Liver (tissue), 9 donors: ENCODE data around the gene GMEB2. TPM values are rescaled to one million over a fixed set of nuclear protein-coding genes. Genes with fewer than 3 reads are reported as not detected.

Experiments used
- DNase-seq: peaks from one replicate; pipeline ENCODE4 v3.0.0-alpha.2; 2017; ENCODE audit warnings: low spot score
- H3K27ac ChIP-seq, 2 donors: one replicate each; pipeline ENCODE4 v1.7.0; 2013; ENCODE audit warnings: inconsistent platforms in 2 of 2, low read length in 2 of 2, control low read depth in 1 of 2, low read depth in 1 of 2, mild to moderate bottlenecking in 1 of 2
- H3K27me3 ChIP-seq, 4 donors: one replicate each; pipeline versions ENCODE4 v1.6.1 to v1.7.0; 2013; ENCODE audit warnings: low read length in 3 of 4, inconsistent platforms in 1 of 4, mild to moderate bottlenecking in 1 of 4, moderate library complexity in 1 of 4; ENCODE audit not compliant: control insufficient read depth in 4 of 4, insufficient read depth in 4 of 4
- H3K36me3 ChIP-seq, 4 donors: one replicate each; pipeline versions ENCODE4 v1.6.1 to v1.7.0; 2013; ENCODE audit warnings: low read length in 3 of 4, mild to moderate bottlenecking in 3 of 4, low read depth in 1 of 4, moderate library complexity in 1 of 4; ENCODE audit not compliant: control insufficient read depth in 4 of 4, insufficient read depth in 3 of 4
- H3K4me1 ChIP-seq, 4 donors: one replicate each; pipeline versions ENCODE4 v1.6.1 to v1.7.0; 2013; ENCODE audit warnings: low read length in 3 of 4, mild to moderate bottlenecking in 3 of 4, moderate library complexity in 1 of 4; ENCODE audit not compliant: control insufficient read depth in 4 of 4, insufficient read depth in 4 of 4
- H3K4me3 ChIP-seq, 3 donors: one replicate each; pipeline versions ENCODE4 v1.6.1 to v1.7.0; 2013; ENCODE audit warnings: low read length in 3 of 3, control low read depth in 1 of 3, low read depth in 1 of 3, mild to moderate bottlenecking in 1 of 3
- H3K9ac ChIP-seq, 2 donors: one replicate each; pipeline ENCODE4 v1.7.0; 2013; ENCODE audit warnings: low read length in 2 of 2, mild to moderate bottlenecking in 2 of 2, moderate library complexity in 2 of 2, control low read depth in 1 of 2, low read depth in 1 of 2
- H3K9me3 ChIP-seq, 4 donors: one replicate each; pipeline versions ENCODE4 v1.6.1 to v1.7.0; 2013; ENCODE audit warnings: low read length in 3 of 4; ENCODE audit not compliant: control insufficient read depth in 4 of 4
- ATF3 ChIP-seq: IDR thresholded peaks from 2 replicates; pipeline ENCODE4 v1.6.1; 2016; ENCODE audit warnings: antibody characterized with exemption
- CTCF ChIP-seq: fragments of 150-350 bp; IDR thresholded peaks from 2 replicates; pipeline ENCODE4 v1.5.1; 2017; ENCODE audit warnings: improper control_type of control experiment, low read depth, low read length; ENCODE audit not compliant: missing input control
- EGR1 ChIP-seq, 2 donors: IDR thresholded peaks; 2 replicates each; pipeline ENCODE4 v1.6.1; 2016 to 2018; ENCODE audit warnings: antibody characterized with exemption in 2 of 2, low read depth in 2 of 2
- FOXA1 ChIP-seq: IDR thresholded peaks from 2 replicates; pipeline ENCODE4 v1.6.1; 2016; ENCODE audit warnings: antibody characterized with exemption
- FOXA2 ChIP-seq: IDR thresholded peaks from 2 replicates; pipeline ENCODE4 v1.6.1; 2016; ENCODE audit warnings: antibody characterized with exemption
- GABPA ChIP-seq, 2 donors: IDR thresholded peaks in 1 of 2; conservative IDR thresholded peaks in 1 of 2; 2 replicates each; pipeline ENCODE4 v1.6.1; 2016; ENCODE audit warnings: antibody characterized with exemption in 2 of 2, mild to moderate bottlenecking in 1 of 2, moderate library complexity in 1 of 2
- HNF4G ChIP-seq: IDR thresholded peaks from 2 replicates; pipeline ENCODE4 v1.6.1; 2016; ENCODE audit warnings: antibody characterized with exemption
- JUND ChIP-seq, 2 donors: IDR thresholded peaks; 2 replicates each; pipeline ENCODE4 v1.6.1; 2016; ENCODE audit warnings: antibody characterized with exemption in 2 of 2
- NR2F2 ChIP-seq: IDR thresholded peaks from 2 replicates; pipeline ENCODE4 v1.6.1; 2016; ENCODE audit warnings: antibody characterized with exemption
- RAD21 ChIP-seq, 2 donors: IDR thresholded peaks; 2 replicates each; pipeline ENCODE4 v1.6.1; 2016; ENCODE audit warnings: antibody characterized with exemption in 2 of 2, mild to moderate bottlenecking in 2 of 2
- RXRA ChIP-seq, 2 donors: IDR thresholded peaks; 2 replicates each; pipeline ENCODE4 v1.6.1; 2017 to 2018; ENCODE audit warnings: antibody characterized with exemption in 2 of 2, mild to moderate bottlenecking in 1 of 2
- SP1 ChIP-seq: IDR thresholded peaks from 2 replicates; pipeline ENCODE4 v1.6.1; 2018; ENCODE audit warnings: antibody characterized with exemption, mild to moderate bottlenecking
- YY1 ChIP-seq: IDR thresholded peaks from 2 replicates; pipeline ENCODE4 v1.6.1; 2016; ENCODE audit warnings: antibody characterized with exemption, mild to moderate bottlenecking
- ZBTB33 ChIP-seq: IDR thresholded peaks from 2 replicates; pipeline ENCODE4 v1.6.1; 2016; ENCODE audit warnings: antibody characterized with exemption
- WGBS: extraction: QIAGEN DNeasy Blood & Tissue Kit; methylation state at CpG from one replicate; pipeline ENCODE4 v1.1.7; 2013; 5-methylcytosine and 5-hydroxymethylcytosine counted together
- polyA plus RNA-seq, 2 donors: library from polyadenylated mRNA; stranded (reverse) in 1 of 2; unstranded in 1 of 2; fragments of 200-250 nt in 1 of 2; fragments of >200 nt in 1 of 2; fragmentation: Nextera tagmentation in 1 of 2; extraction: Ambion mirVana in 1 of 2; gene quantifications; one replicate each; pipeline versions ENCODE4 v1.2.1 to v1.2.3, GENCODE V29; 2013 to 2015
- total RNA-seq, 2 donors: library from RNA; depleted of rRNA; stranded (reverse); fragments of >200 nt; gene quantifications; one replicate each; pipeline ENCODE4 v1.2.3, GENCODE V29; 2014
- donor health status: healthy.
- donor health status: healthy.
- donor health status: healthy.
- donor health status: healthy.
- donor health status: healthy.

GMEB2 gene
- total and polyA plus RNA-seq, 4 donors = 1.3 to 8.6 (median 5.3) TPM

GRCh38 chr20:63546256-63546955 lies 80.5 kb downstream of the GMEB2 start:
- Histone ChIP-seq H3K4me3 (no peak overlapping the region), H3K4me1 (no peaks in the 10 kb centered on the region), H3K27me3 (peaks cover 0 to 2% (median 0%) of the 10 kb centered on the region in 4 donors), H3K36me3 (no peaks in the 10 kb centered on the region), H3K9me3 (no peaks in the 10 kb centered on the region), H3K9ac (no peak overlapping the region), H3K27ac (no peak overlapping the region)
- no peak for DNase-seq
- 78% methylated on average over 20 of the region's 20 CpGs for WGBS
- TF ChIP-seq YY1 = no peak
- TF ChIP-seq GABPA (IDR thresholded peaks at IDR 0.05 in 1 of 2, conservative IDR thresholded peaks at IDR 0.05 in 1 of 2) = no peak
- TF ChIP-seq RAD21 (IDR thresholded peaks at IDR 0.05) = no peak
- TF ChIP-seq FOXA1 = no peak
- no peak for TF ChIP-seq SP1
- TF ChIP-seq JUND (IDR thresholded peaks at IDR 0.05) = no peak
- no peak for TF ChIP-seq CTCF
- no peak for TF ChIP-seq HNF4G
- TF ChIP-seq NR2F2 = no peak

GRCh38 chr20:63545814-63546213 lies 81.1 kb downstream of the GMEB2 start:
- no peak overlapping the region for H3K4me3 ChIP-seq
- no peak overlapping the region for H3K27ac ChIP-seq
- H3K9me3 ChIP-seq = no peaks in the 10 kb centered on the region
- no peaks in the 10 kb centered on the region for H3K4me1 ChIP-seq
- DNase-seq = no peak
- no peaks in the 10 kb centered on the region for H3K36me3 ChIP-seq
- 61% methylated on average over 6 of the region's 6 CpGs for WGBS
- peaks cover 0 to 2% (median 0%) of the 10 kb centered on the region in 4 donors for H3K27me3 ChIP-seq
- no peak for TF ChIP-seq RAD21 (IDR thresholded peaks at IDR 0.05)
- no peak for TF ChIP-seq ATF3
- TF ChIP-seq SP1 = no peak
- no peak for TF ChIP-seq RXRA (IDR thresholded peaks at IDR 0.05)
- TF ChIP-seq ZBTB33 = no peak
- no peak overlapping the region for H3K9ac ChIP-seq

- H3K9me3 ChIP-seq = no peaks in the 10 kb centered on the region
- H3K36me3 ChIP-seq = no peaks in the 10 kb centered on the region
- DNase-seq = no peak
- H3K27me3 ChIP-seq = peaks cover 0 to 2% (median 0%) of the 10 kb centered on the region in 4 donors
- no peak for TF ChIP-seq JUND (IDR thresholded peaks at IDR 0.05)
- TF ChIP-seq NR2F2 = no peak
- no peak for TF ChIP-seq FOXA2
- no peak for TF ChIP-seq EGR1 (IDR thresholded peaks at IDR 0.05; ENCODE audit: low read depth in 2 of 2)
- TF ChIP-seq CTCF = no peak
- H3K27ac ChIP-seq = no peak overlapping the region
- H3K4me3 ChIP-seq = no peak overlapping the region
- no peak overlapping the region for H3K9ac ChIP-seq
- WGBS = 71% methylated on average over 19 of the region's 19 CpGs
- no peaks in the 10 kb centered on the region for H3K4me1 ChIP-seq
Observed at GRCh38 chr20:63544958-63545516, 81.9 kb downstream of the GMEB2 start.
